ENCODE results near the gene R3HDM2.

Gene R3HDM2

GRCh38 chr12:57465747-57466505 lies 35.1 kb upstream of the R3HDM2 start:
- no peak for DNase-seq

- no peak for DNase-seq
Observed at GRCh38 chr12:57465030-57465746, 34.3 kb upstream of the R3HDM2 start.

GRCh38 chr12:57464569-57464968 lies 33.7 kb upstream of the R3HDM2 start:
- DNase-seq: no peak

- DNase-seq: no peak
Observed at GRCh38 chr12:57462912-57463253, 32.0 kb upstream of the R3HDM2 start.

GRCh38 chr12:57462251-57462911 lies 31.5 kb upstream of the R3HDM2 start:
- peak; percentile 73 for DNase-seq

GRCh38 chr12:57461917-57462250 lies 31.0 kb upstream of the R3HDM2 start:
- DNase-seq: no peak

- DNase-seq: no peak
Observed at GRCh38 chr12:57461276-57461916, 30.6 kb upstream of the R3HDM2 start.

GRCh38 chr12:57460841-57461275 lies 30.0 kb upstream of the R3HDM2 start:
- no peak for DNase-seq

- no peak for DNase-seq
Observed at GRCh38 chr12:57460468-57460784, 29.6 kb upstream of the R3HDM2 start.

- DNase-seq: no peak
Observed at GRCh38 chr12:57459750-57460467, 29.1 kb upstream of the R3HDM2 start, which contains the start of gene GLI1. Gene GLI1, plus strand, starts transcription at chr12:57459785. Its CDS starts 3,907 bp downstream, at chr12:57463692.

GRCh38 chr12:57459055-57459749 lies 28.4 kb upstream of the R3HDM2 start:
- peak; percentile 74 for DNase-seq

- no peak for DNase-seq
Observed at GRCh38 chr12:57458665-57459054, 27.8 kb upstream of the R3HDM2 start.

- DNase-seq: no peak
Observed at GRCh38 chr12:57456737-57457490, 26.1 kb upstream of the R3HDM2 start.

- no peak for DNase-seq
Observed at GRCh38 chr12:57456145-57456700, 25.4 kb upstream of the R3HDM2 start.

GRCh38 chr12:57455374-57456144 lies 24.7 kb upstream of the R3HDM2 start:
- no peak for DNase-seq

- DNase-seq: no peak
Observed at GRCh38 chr12:57454566-57455373, 23.9 kb upstream of the R3HDM2 start, which contains the start of gene INHBE. Gene INHBE, plus strand, starts transcription at chr12:57455307. Its CDS starts 230 bp downstream, at chr12:57455537.

GRCh38 chr12:57454213-57454565 lies 23.3 kb upstream of the R3HDM2 start:
- DNase-seq: no peak

GRCh38 chr12:57452937-57453509 lies 22.2 kb upstream of the R3HDM2 start:
- DNase-seq: peak; percentile 20

Data from NCI-H1105 (cell line).